GM19452 (cell line): Measurements from ENCODE around the gene PANX3.
"Not testable (repeated sequence)": the region's sequence is repeated elsewhere in the genome, so short reads cannot be mapped to it uniquely, and the experiment has no call there.

Experiments
- ATAC-seq: cut with Tn5 transposase; IDR thresholded peaks from one replicate; pipeline ENCODE4 v1.9.1; 2021; ENCODE audit not compliant: unreplicated experiment

The PANX3 gene

DNA sequence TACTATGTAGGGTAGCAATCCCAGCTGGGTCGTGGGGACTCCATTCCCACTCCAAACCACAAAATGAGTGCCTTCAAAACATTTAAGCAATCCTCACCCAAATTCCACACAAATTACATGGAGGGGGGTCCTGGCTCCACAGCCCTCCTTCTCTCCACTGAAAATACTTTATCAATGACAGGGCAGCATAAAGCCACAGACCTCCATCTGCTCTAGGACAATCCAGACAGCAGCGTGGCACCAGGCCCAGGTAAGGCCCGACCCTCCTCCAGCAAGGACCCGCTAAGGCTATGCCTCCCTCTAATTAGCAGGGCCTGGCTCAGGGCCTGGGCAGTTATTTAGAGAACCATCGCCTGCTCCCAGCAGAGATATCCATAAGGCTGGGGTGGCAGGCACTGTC, at the start of gene PANX3:
Gene PANX3, plus strand, starts transcription at position 365 of the 400 bp plus-strand sequence. CDS start 129 bp downstream, outside the sequence.
- no peak for ATAC-seq

DNA sequence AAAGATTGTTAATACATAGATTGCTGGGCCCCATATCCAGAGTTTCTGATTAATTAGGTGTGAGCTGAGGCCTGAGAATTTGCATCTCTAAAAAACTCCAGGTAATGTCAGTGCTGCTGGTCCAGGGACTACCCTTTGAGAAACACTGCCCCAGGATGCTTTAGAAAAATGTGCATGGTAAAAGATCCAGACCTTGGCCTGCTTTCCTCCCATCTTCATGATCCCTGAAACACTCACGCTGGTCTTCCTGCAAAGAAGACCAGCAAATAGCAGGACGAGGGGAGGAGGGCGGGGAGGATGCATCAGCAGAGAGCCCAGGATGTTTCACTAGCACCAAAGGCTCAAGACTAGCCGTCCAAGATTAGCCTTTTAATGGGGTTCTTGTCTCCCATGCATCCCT, 41.5 kb upstream of the PANX3 start, which contains the start of gene OR8A1:
Gene OR8A1, plus strand, starts transcription at position 301 of the 400 bp plus-strand sequence. CDS start 123 bp downstream, outside the sequence.
- no peak for ATAC-seq

DNA sequence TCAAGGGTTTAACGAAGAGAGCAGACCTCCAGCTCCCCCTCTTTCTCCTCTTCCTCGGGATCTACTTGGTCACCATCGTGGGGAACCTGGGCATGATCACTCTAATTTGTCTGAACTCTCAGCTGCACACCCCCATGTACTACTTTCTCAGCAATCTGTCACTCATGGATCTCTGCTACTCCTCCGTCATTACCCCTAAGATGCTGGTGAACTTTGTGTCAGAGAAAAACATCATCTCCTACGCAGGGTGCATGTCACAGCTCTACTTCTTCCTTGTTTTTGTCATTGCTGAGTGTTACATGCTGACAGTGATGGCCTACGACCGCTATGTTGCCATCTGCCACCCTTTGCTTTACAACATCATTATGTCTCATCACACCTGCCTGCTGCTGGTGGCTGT, 41.1 kb upstream of the PANX3 start:
- ATAC-seq = no peak

- no peak for ATAC-seq
These were observed 33.4 kb upstream of the PANX3 start for GRCh38 chr11:124577716-124578427.

- no peak for ATAC-seq
These were observed 32.5 kb upstream of the PANX3 start for GRCh38 chr11:124578761-124579160.

DNA sequence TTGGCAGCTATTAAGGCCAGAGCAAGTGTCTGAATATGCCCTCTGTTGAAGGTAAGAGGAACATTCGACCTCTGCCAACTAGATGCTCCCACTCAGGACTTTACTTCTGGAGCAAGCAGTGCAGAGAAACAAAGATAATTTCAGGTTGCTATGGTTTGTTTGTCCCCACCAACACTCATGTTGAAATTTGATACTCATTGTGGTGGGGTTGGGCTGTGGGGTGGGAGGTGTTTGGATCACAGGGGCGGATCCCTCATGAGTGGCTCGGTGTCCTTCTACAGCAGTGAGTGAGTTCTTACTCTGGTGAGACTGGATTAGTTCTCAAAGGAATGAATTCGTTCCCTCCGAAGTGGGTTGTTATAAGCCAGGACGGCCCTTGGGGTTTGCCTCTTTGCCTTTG, 29.4 kb upstream of the PANX3 start:
- ATAC-seq = no peak

DNA sequence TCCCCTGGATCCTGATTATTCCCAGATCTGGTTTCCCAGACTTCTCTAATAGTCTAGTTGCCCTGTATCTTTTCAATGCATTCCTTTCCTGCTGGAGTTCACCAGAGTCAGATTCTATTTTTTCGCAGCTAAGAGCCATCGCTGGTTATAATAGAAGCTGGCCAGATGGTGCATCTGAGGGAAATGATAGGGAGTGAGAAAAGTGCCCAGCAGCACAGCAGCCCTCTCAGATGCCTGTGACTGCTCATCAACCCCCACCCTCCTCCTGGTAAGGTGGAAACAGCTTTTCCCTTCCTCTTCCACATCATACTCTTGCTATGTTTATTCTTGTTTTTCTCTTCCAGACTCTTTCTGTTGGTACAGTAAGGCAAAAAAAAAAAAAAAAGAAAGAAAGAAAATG, 28.7 kb upstream of the PANX3 start:
- no peak for ATAC-seq

GRCh38 chr11:124583781-124584180, 27.4 kb upstream of the PANX3 start:
- ATAC-seq = no peak

- ATAC-seq = no peak
These were observed 26.4 kb upstream of the PANX3 start for GRCh38 chr11:124584681-124585372.

GRCh38 chr11:124586238-124586860, 24.9 kb upstream of the PANX3 start:
- ATAC-seq = peak; percentile 71

DNA sequence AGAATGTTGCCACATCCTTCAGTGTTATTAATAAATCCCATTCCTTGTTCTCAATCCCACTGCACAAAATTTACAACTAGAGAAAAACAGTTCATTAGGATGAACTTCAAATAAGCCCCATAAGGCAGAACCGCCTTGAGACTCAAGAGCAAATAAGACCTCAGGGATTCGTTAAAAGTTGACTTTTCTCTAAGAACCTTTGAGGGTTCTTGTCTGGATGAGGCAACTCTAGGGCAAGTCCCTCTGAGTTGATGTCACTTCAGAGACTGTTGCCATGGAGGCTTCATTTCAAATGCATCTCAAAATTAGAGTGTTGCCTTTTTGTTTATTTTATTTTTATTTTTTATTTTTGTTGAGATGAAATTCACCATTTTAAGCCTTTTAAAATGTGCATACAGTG, 19.8 kb upstream of the PANX3 start:
- ATAC-seq = no peak

DNA sequence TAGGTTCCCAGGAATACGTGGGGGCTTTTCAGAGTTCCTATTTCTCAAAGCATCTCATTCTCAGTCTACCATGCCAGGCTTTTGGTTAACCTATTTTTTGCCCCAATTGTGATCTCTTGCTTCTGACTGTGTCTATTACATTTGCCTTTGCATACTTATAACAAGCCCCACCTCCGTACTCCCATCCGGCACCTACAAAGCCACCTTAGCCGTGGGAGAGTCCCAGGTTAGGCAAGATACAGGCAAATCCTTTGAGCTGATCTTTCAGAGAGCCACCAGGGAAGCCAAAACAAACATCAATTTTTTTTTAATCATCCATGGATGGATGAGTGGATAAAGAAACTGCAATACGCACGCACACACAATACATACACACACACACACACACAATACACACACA, 18.6 kb upstream of the PANX3 start:
- ATAC-seq = no peak

- no peak for ATAC-seq
These were observed 15.9 kb upstream of the PANX3 start for GRCh38 chr11:124595302-124595701.

- no peak for ATAC-seq
These were observed 13.6 kb upstream of the PANX3 start for GRCh38 chr11:124597626-124598025.

DNA sequence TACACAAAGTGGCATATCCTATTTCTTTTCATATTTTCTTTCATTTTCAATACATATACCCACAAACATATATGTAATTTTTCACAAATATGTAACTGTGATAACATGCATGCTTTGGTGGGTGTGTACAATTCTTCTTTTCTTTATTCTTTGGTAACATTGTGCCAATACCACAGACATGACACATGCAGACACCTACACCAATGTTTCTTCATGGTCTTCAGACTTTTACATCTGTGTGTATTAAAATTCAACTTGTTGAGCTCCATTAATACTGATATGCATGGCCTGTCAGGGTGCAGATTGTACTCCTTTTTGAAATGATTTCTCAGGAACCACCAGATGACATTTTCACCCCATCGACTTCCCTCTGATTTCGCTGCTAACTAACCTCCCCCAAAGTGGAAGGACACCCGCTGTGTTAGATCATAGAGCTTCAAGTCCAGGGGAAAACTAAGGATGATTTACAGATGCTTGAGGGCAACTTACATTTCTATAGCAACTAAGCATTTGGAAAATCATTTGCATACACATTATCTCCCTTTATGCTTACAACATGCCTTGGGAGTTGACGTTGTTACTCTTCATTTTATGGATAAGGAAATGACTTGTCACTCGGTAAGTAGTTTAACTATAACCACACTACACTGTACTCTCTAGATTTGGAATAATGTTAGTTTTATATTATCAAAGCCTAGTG, 10.5 kb upstream of the PANX3 start:
- ATAC-seq = no peak

- no peak for ATAC-seq
These were observed 9.0 kb upstream of the PANX3 start for GRCh38 chr11:124602193-124602592.

GRCh38 chr11:124602723-124603122, 8.5 kb upstream of the PANX3 start:
- ATAC-seq = not testable (repeated sequence)

GRCh38 chr11:124605719-124606118, 5.5 kb upstream of the PANX3 start:
- no peak for ATAC-seq

GRCh38 chr11:124608147-124608546, 3.1 kb upstream of the PANX3 start:
- no peak for ATAC-seq

DNA sequence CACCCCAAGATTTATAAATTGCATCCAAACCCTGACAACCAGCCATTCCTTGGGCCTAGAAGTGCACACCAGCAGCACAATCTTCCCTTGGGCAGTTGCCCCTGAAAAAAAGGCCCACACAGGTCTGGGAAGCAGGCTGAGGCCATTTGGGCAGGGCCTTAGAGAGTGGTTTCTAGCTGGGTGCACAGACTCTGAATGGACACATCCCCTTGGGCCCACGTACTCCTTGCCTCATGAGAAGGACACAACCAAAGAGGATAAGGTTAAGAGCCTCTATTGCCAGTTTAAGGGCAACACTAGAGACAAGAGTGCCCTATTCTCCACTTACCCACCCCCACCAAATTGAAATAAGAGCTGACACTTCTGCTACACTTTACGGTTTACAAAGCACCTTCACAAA, 933 bp upstream of the PANX3 start:
- no peak for ATAC-seq

DNA sequence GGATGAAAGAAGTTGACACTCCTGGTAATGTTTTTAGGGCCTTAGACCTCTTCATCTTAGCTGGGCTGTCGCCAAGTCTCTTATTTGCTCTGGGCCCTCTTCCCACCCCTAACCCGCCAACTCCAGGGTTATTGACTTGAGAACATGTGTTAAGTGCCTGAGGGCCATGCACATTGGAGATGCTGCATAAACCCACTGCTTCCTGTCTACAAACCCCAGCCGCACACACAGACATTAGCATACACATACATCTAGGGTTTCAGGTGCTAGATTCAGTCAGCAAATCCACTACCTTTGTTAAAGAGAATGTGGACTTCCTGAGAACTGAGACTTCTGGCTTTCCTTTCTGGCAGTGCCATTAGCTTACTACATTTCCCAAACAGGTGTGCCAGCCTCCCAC, 817 bp downstream of the PANX3 start:
- no peak for ATAC-seq
